Measurements from ENCODE around the gene RHD.
A peak's percentile ranks its signal among the peaks of the same experiment; 100 is the strongest.
"Not testable (repeated sequence)": the region's sequence is repeated elsewhere in the genome, so short reads cannot be mapped to it uniquely, and the experiment has no call there.

The RHD gene

GRCh38 chr1:25272238-25272637, at the start of gene RHD:
TSS of gene RHD (plus strand) at chr1:25272509. CDS start at chr1:25272548, 39 bp downstream.
- DNase-seq (ENCODE audit: low read depth in 2 of 2, low spot score in 1 of 2) = not testable (repeated sequence)

DNA sequence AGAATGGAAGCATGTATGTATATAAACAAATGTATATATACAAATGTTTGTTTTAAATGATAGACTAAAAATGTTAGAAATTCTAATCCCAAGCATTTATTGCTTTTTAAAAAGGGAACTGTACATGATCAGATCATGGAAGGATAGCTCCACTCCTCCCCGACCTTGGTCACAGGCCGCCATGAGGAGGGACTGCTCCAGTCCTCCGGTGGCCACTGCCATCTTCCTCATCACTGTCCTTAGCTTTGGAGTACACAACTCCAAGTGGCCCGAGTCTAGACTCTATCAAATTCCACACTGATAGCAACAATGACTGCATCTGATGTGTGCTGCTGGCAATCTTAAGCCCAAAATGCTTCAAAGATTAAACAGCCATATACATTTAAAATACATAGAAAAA, 49.7 kb upstream of the RHD start:
- DNase-seq (ENCODE audit: low read depth in 2 of 2, low spot score in 1 of 2) = no peak

GRCh38 chr1:25223471-25223870, 48.8 kb upstream of the RHD start:
- DNase-seq (ENCODE audit: low read depth in 2 of 2, low spot score in 1 of 2) = no peak

DNA sequence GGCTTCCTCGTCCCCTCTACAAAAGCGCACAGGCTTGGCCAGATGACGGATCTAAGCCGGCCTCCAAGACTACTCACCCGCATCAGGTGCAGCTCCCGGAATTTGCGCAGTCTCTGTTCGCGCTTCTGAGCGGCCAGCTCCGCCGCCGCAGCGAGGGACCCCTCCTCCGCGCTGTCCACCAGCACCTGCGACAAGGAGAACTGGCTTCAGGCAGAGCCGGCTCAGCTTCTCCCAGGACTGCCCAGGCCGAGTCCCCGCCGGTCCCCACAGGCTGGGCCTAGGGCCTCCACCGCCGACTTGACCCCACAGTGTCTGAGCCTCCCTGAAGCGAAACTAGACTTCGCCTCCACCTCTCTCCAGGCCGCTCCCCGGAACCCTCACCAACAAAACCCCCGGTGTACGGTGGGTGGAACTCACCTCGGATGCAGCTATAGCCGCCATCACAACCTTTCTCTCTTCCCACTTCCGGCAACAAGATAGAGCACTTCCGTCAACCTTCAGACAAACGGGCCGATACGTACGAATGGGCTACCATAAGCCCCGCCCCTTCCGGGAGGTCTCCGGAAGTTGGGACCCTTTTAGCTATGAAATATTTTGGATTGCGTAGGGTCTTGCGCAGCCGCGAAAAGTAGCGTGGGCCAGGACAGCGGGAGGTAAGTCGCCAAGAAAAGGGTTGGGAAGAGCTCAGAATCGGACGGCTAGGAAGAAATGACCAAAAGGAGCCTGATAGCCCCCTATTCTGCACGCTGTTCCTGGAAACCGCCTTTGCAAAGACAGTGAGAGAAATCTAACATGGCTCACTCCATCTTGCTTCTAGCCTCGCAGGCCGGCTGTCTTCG, 40.1 kb upstream of the RHD start, which contains the start of gene SYF2:
TSS of gene SYF2 (minus strand) at position 476 of the 839 bp plus-strand sequence. CDS start at position 441, 35 bp downstream.
- DNase-seq (ENCODE audit: low read depth in 2 of 2, low spot score in 1 of 2) = peak; percentile 77 to 85

- DNase-seq (ENCODE audit: low read depth in 2 of 2, low spot score in 1 of 2) = peak in 1 of 2 donors; percentile 7
Observed at GRCh38 chr1:25232866-25233784, 39.2 kb upstream of the RHD start.

GRCh38 chr1:25235411-25235810, 36.9 kb upstream of the RHD start:
- not testable (repeated sequence) for DNase-seq (ENCODE audit: low read depth in 2 of 2, low spot score in 1 of 2)

DNA sequence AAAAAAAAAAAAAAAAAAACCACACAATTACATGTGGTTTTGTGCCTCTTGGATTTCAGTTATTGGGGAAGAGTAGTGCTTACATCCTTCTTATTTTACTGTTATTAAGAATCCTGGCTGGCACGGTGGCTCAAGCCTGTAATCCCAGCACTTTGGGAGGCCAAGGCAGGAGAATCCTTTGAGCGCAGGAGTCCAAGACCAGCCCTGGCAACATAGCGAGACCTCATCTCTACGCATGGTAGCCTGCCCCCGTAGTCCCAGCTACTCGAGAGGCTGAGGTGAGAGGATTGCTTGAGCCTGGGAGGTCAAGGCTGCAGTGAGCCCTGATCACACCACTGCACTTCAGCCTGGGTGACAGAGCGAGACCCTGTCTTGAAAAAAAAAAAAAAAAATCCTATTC, 36.0 kb upstream of the RHD start:
- not testable (repeated sequence) for DNase-seq (ENCODE audit: low read depth in 2 of 2, low spot score in 1 of 2)

- no peak for DNase-seq (ENCODE audit: low read depth in 2 of 2, low spot score in 1 of 2)
Observed at GRCh38 chr1:25238046-25238445, 34.3 kb upstream of the RHD start.

GRCh38 chr1:25239681-25240541, 32.4 kb upstream of the RHD start:
- DNase-seq (ENCODE audit: low read depth in 2 of 2, low spot score in 1 of 2) = peak; percentile 58 to 73

DNA sequence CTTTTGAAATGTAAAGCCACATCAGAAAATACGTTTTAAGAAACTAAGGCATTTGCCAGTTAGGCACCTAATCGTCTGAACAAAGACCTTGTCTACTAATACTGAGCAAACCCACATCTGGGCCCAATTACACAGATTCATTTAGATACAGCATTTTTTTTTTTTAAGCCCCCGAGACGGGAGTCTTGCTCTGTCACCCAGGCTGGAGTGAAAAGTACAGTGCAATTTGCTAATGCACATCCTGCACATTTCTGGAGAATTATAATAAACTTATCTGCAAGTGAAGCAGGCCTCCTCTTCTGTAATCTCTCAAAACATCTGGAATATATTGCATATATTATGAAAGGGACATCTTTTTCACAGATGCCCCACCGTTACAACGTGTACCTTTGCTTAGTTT, 28.4 kb upstream of the RHD start:
- DNase-seq (ENCODE audit: low read depth in 2 of 2, low spot score in 1 of 2) = no peak

GRCh38 chr1:25245393-25245792, 26.9 kb upstream of the RHD start:
- no peak for DNase-seq (ENCODE audit: low read depth in 2 of 2, low spot score in 1 of 2)

GRCh38 chr1:25245809-25246599, 26.3 kb upstream of the RHD start:
- no peak for DNase-seq (ENCODE audit: low read depth in 2 of 2, low spot score in 1 of 2)

DNA sequence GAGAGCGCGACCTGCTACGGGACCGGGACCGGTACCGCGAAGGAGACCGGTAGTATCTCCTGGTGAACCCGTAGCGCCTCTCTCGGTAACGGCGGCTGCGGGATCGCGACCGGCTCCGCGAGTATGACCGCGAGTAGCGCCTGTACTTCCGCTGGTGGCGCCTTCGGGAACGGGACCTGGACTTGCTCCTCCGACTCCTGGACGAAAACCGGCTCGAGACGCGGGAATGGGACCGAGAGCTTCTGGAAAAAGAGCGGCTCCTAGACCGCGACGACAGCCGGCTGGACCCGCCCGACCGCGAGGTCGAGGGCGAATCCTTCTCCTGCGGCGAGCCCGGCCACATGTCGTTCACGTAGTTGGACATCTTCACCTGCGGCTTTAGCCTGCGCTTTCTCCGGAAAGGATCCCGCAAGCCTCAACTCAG, 25.7 kb upstream of the RHD start:
- no peak for DNase-seq (ENCODE audit: low read depth in 2 of 2, low spot score in 1 of 2)

DNA sequence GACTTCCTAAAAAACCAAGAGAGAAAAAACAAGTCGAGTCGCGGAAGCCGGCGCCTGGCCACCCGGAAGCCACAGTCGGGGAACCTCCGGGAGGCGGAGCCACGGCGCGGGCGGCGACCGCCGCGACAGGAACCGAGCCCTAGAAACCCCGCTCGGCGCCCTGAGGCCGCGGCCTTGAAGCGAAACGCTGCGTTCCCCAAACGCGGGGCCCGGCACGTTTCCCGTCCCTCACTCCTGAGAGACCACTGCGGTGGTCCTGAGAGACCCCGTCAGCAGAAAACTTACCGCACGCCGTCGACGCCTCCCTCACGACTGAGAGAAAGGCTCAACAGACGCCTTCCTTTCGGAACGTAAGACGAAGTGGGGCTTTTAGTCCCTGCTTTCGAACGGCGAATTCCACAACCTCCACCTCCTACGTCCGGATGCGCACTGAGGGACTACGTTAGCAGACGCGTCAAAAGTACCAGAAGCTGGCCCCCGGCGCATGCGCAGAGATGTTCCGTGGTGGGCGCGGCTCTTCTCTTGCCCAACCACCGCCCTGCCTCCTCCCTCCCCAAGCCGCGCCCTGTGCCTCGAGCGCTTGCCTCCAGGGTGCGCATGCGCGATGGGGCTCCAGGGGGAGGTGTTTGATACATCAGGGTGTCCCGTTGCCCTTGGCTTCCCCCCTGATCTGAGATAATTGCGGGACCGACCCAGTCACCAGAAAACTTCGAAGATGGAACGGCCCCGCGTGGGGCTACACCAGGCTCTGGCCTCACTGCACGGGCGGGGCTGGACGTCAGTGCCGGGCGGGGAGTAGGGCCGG, 25.1 kb upstream of the RHD start, which contains the start of gene RSRP1:
TSS of gene RSRP1 (minus strand) at position 431 of the 805 bp plus-strand sequence. CDS start 491 bp downstream, outside the sequence.
- peak; percentile 99 to 100 for DNase-seq (ENCODE audit: low read depth in 2 of 2, low spot score in 1 of 2)

GRCh38 chr1:25247829-25248754, 24.2 kb upstream of the RHD start:
- DNase-seq (ENCODE audit: low read depth in 2 of 2, low spot score in 1 of 2) = no peak

- no peak for DNase-seq (ENCODE audit: low read depth in 2 of 2, low spot score in 1 of 2)
Observed at GRCh38 chr1:25253911-25254310, 18.4 kb upstream of the RHD start.

DNA sequence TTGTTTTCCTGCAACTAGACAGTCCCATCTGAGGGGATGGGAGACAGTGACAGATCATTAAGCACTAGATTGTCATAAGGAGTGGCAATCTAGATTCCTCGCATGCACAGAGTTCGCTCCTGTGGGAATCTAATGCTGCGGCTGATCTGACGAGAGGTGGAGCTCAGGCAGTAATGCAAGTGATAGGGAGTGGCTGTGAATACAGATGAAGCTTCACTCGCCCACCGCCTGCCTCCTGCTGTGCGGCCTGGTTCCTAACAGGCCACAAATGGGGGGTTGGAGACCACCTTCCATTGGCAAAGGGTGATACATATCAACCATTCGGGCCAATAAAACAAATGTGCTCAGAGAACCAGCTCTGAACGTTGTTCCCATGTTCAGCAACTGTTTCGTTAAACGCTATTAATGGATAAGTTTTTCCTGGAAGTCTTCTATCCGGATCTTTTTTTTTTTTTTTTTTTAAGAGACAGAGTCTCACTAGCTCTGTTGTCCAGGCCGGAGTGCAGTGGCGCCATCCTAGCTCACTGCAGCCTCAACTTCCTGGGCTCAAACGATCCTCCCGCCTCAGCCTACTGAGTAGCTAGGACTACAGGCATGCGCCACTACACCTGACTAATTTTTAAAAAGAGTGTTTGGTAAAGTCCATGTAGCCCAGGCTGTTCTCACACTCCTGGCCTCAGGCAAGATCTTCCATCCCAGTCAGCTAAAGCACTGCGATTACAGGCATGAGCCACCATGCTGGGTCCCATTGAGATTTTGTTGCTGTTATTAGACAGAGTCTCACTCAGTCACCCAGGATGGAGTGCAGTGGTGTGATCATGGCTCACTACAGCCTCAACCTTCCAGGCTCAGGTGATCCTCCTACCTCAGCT, 16.4 kb upstream of the RHD start:
- DNase-seq (ENCODE audit: low read depth in 2 of 2, low spot score in 1 of 2) = no peak

Measured in stimulated activated CD8-positive, alpha-beta memory T cell treated with anti-CD3 and anti-CD28 coated beads, Interleukin-4, amount 100 ng/mL, for 4 hours (primary cell).